ENCODE measurements around the gene TXLNG.

DNA sequence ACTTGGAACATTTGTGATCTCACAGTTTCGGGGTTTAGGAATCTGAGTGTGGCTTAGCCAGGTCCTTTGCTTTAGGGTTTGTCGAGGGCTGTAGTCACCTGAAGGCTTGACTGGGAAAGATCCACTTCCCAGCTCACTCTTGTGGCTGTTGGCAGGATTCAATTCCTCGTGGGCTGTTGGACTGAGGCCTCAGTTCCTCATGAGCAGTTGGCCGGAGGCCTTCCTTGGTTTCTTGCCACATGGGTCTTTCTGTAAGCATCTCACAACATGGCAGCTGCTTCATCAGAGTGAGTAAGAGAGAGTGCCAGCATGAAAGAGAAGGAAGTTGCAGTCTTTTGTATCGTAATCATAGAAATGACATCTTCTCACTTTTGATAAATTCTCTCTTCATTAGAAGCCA lies 11.1 kb downstream of the TXLNG start:
- no peak for TF ChIP-seq EZH2 (IDR thresholded peaks at IDR 0.05; ENCODE audit: borderline replicate concordance, low read length)
- TF ChIP-seq, protein P1, sequence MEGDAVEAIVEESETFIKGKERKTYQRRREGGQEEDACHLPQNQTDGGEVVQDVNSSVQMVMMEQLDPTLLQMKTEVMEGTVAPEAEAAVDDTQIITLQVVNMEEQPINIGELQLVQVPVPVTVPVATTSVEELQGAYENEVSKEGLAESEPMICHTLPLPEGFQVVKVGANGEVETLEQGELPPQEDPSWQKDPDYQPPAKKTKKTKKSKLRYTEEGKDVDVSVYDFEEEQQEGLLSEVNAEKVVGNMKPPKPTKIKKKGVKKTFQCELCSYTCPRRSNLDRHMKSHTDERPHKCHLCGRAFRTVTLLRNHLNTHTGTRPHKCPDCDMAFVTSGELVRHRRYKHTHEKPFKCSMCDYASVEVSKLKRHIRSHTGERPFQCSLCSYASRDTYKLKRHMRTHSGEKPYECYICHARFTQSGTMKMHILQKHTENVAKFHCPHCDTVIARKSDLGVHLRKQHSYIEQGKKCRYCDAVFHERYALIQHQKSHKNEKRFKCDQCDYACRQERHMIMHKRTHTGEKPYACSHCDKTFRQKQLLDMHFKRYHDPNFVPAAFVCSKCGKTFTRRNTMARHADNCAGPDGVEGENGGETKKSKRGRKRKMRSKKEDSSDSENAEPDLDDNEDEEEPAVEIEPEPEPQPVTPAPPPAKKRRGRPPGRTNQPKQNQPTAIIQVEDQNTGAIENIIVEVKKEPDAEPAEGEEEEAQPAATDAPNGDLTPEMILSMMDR (conservative IDR thresholded peaks at IDR 0.05 in 1 of 2, IDR thresholded peaks at IDR 0.05 in 1 of 2; ENCODE audit: extremely low read depth in 1 of 2, insufficient read depth in 1 of 2, low read depth in 1 of 2, low read length in 2 of 2): no peak
